Raji (cell line): ENCODE data around the gene LRRC3.

Experiments
- POLR2A ChIP-seq: IDR thresholded peaks from 2 replicates; pipeline ENCODE4 v1.6.1; 2011; ENCODE audit warnings: low read depth, low read length, control low read depth; ENCODE audit not compliant: insufficient read depth

Gene LRRC3

GRCh38 chr21:44432841-44433790, 22.2 kb upstream of the LRRC3 start:
- no peak for TF ChIP-seq POLR2A

- TF ChIP-seq POLR2A, result no peak
These were observed 21.3 kb upstream of the LRRC3 start for GRCh38 chr21:44433791-44434567.

GRCh38 chr21:44434568-44434925, 20.8 kb upstream of the LRRC3 start:
- TF ChIP-seq POLR2A, result no peak

GRCh38 chr21:44434936-44435635, 20.2 kb upstream of the LRRC3 start:
- no peak for TF ChIP-seq POLR2A

- no peak for TF ChIP-seq POLR2A
These were observed 19.1 kb upstream of the LRRC3 start for GRCh38 chr21:44436111-44436611.

GRCh38 chr21:44436958-44437357, 18.4 kb upstream of the LRRC3 start:
- no peak for TF ChIP-seq POLR2A

- TF ChIP-seq POLR2A, result no peak
These were observed 18.0 kb upstream of the LRRC3 start for GRCh38 chr21:44437371-44437695.

- TF ChIP-seq POLR2A, result no peak
These were observed 17.4 kb upstream of the LRRC3 start for GRCh38 chr21:44437696-44438431.

- TF ChIP-seq POLR2A, result no peak
These were observed 16.6 kb upstream of the LRRC3 start for GRCh38 chr21:44438531-44439210.

GRCh38 chr21:44439211-44439600, 16.1 kb upstream of the LRRC3 start:
- no peak for TF ChIP-seq POLR2A

GRCh38 chr21:44440241-44441040, 14.9 kb upstream of the LRRC3 start:
- TF ChIP-seq POLR2A, result no peak

GRCh38 chr21:44441041-44441400, 14.3 kb upstream of the LRRC3 start:
- no peak for TF ChIP-seq POLR2A

- no peak for TF ChIP-seq POLR2A
These were observed 13.6 kb upstream of the LRRC3 start for GRCh38 chr21:44441581-44442265.
